WTC11 (cell line): ENCODE data around the gene PRR7. TPM values are rescaled to one million over a fixed set of nuclear protein-coding genes. Genes with fewer than 3 reads are reported as not detected.
A peak's percentile ranks its signal among the peaks of the same experiment; 100 is the strongest.

Source experiments
- ATAC-seq: fragments of 200-7000 bp; cut with Tn5 transposase; 2 replicates; pipeline ENCODE4 v1.10.0; 2021; ENCODE audit warnings: mild to moderate bottlenecking, moderate library complexity
- CTCF ChIA-PET: fragments of 300-600 bp; sonication (Branson Sonifier 250); formaldehyde crosslinking; loops from one replicate; lab custom pipeline; 2021; ENCODE audit warnings: antibody characterized with exemption; lab: Charles Lee
- POLR2A ChIA-PET: fragments of 350-600 bp; sonication (Branson Sonifier 250); formaldehyde crosslinking; loops from one replicate; lab custom pipeline; 2021; ENCODE audit warnings: antibody characterized with exemption; lab: Charles Lee
- DNase-seq: peaks from one replicate; pipeline ENCODE4 v3.0.0; 2021; ENCODE audit warnings: low spot score
- H3K27ac Mint-ChIP-seq: 2 replicates; pipeline ENCODE4 v1.8.0; 2021; ENCODE audit warnings: mixed read lengths
- H3K27me3 Mint-ChIP-seq: 2 replicates; pipeline ENCODE4 v1.8.0; 2021; ENCODE audit warnings: low read depth, mild to moderate bottlenecking, moderate library complexity, mixed read lengths
- H3K36me3 Mint-ChIP-seq: 2 replicates; pipeline ENCODE4 v1.8.0; 2021; ENCODE audit warnings: mixed read lengths
- H3K4me1 Mint-ChIP-seq: 2 replicates; pipeline ENCODE4 v1.8.0; 2022; ENCODE audit warnings: mixed read lengths
- H3K4me3 Mint-ChIP-seq: 2 replicates; pipeline ENCODE4 v1.8.0; 2021; ENCODE audit warnings: mild to moderate bottlenecking, moderate library complexity, mixed read lengths
- H3K9me3 Mint-ChIP-seq: 2 replicates; pipeline ENCODE4 v1.8.0; 2021; ENCODE audit warnings: mixed read lengths
- ERG ChIP-seq: fragments of 250-450 bp; sonication (Bioruptor Pico); IDR thresholded peaks from 2 replicates; pipeline ENCODE4 v1.8.0; 2021; ENCODE audit warnings: mild to moderate bottlenecking
- FOXP1 ChIP-seq: sonication (generic); formaldehyde crosslinking; IDR thresholded peaks from 2 replicates; pipeline ENCODE4 v1.8.0; 2022; ENCODE audit warnings: missing genetic modification reagents, mild to moderate bottlenecking, moderate library complexity, borderline replicate concordance
- GABPB1 ChIP-seq: sonication (generic); formaldehyde crosslinking; IDR thresholded peaks from 2 replicates; pipeline ENCODE4 v1.8.1; 2023; ENCODE audit warnings: mild to moderate bottlenecking, missing genetic modification reagents
- NFE2L1 ChIP-seq: sonication (generic); formaldehyde crosslinking; IDR thresholded peaks from 2 replicates; pipeline ENCODE4 v1.8.1; 2023; ENCODE audit warnings: missing genetic modification reagents
- SMAD4 ChIP-seq: sonication (generic); formaldehyde crosslinking; IDR thresholded peaks from 2 replicates; pipeline ENCODE4 v1.8.0; 2022; ENCODE audit warnings: mild to moderate bottlenecking, missing genetic modification reagents
- TEAD4 ChIP-seq: sonication (generic); formaldehyde crosslinking; IDR thresholded peaks from 2 replicates; pipeline ENCODE4 v1.8.0; 2022; ENCODE audit warnings: mild to moderate bottlenecking, missing genetic modification reagents
- ZNF281 ChIP-seq: sonication (generic); formaldehyde crosslinking; IDR thresholded peaks from 2 replicates; pipeline ENCODE4 v1.8.0; 2023; ENCODE audit warnings: mild to moderate bottlenecking, missing genetic modification reagents
- ZNF317 ChIP-seq: sonication (generic); formaldehyde crosslinking; IDR thresholded peaks from 2 replicates; pipeline ENCODE4 v1.8.1; 2023; ENCODE audit warnings: low read depth, mild to moderate bottlenecking, moderate library complexity, missing genetic modification reagents, borderline replicate concordance
- ZNF671 ChIP-seq: fragments of 250-450 bp; sonication (Bioruptor Pico); IDR thresholded peaks from 2 replicates; pipeline ENCODE4 v1.8.0; 2021; ENCODE audit warnings: mild to moderate bottlenecking
- total RNA-seq: library from RNA; stranded (reverse); gene quantifications from 3 replicates; pipeline ENCODE4 v1.2.3, GENCODE V29; 2021
- TF ChIP-seq, protein P1 (sequence below): sonication (generic); formaldehyde crosslinking; conservative IDR thresholded peaks from 2 replicates; pipeline ENCODE4 v1.8.1; 2023; ENCODE audit warnings: mild to moderate bottlenecking, low read depth, missing genetic modification reagents, moderate library complexity
- TF ChIP-seq, protein P2 (sequence below): fragments of 250-450 bp; sonication (Bioruptor Pico); IDR thresholded peaks from 2 replicates; pipeline ENCODE4 v2.1.2; 2022; ENCODE audit warnings: mild to moderate bottlenecking, moderate library complexity

The PRR7 gene
- total RNA-seq, 1 experiment from 2014 or later: 13.1 TPM

DNA sequence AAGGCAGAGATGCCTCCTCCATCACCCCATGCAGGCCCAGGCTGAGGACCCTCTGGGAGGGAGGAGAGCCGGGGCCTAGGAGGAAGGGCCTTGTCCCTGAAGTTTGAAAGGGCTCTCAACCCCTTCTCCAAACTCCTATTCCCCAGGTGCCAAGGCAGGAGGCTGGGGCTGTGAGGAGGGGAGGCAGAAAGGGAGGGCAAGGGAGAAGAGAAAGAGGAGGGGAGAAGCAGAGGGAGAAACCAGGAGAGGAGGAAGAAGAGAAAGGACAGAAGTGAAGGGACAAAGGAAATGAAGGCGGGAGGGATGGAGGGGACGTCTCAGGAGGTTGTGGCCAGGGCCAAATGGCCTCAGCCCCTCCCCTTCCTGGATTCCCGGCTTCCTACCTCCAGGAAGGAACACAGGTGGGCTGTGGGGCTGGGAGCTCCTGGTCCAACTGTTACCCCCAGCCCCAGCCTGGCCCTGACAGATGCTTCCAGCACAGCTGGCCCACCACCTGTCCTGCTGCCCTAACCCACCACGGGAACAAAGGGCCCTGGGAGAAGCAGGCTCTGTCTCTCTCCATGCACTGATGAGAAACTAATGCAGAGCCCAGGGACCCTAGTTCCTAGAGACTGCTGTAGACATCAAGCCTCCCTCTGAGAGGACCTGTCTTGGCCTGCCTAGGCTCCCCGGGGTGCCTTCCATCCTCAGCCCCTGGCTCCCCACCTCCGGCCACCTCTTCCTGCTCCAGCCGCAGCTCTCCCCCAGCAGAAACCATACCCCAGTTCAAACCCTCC, 23.3 kb downstream of the PRR7 start (continued):
- TF ChIP-seq, protein P1, sequence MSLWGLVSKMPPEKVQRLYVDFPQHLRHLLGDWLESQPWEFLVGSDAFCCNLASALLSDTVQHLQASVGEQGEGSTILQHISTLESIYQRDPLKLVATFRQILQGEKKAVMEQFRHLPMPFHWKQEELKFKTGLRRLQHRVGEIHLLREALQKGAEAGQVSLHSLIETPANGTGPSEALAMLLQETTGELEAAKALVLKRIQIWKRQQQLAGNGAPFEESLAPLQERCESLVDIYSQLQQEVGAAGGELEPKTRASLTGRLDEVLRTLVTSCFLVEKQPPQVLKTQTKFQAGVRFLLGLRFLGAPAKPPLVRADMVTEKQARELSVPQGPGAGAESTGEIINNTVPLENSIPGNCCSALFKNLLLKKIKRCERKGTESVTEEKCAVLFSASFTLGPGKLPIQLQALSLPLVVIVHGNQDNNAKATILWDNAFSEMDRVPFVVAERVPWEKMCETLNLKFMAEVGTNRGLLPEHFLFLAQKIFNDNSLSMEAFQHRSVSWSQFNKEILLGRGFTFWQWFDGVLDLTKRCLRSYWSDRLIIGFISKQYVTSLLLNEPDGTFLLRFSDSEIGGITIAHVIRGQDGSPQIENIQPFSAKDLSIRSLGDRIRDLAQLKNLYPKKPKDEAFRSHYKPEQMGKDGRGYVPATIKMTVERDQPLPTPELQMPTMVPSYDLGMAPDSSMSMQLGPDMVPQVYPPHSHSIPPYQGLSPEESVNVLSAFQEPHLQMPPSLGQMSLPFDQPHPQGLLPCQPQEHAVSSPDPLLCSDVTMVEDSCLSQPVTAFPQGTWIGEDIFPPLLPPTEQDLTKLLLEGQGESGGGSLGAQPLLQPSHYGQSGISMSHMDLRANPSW (CRISPR knock-in tag): no peak
- TF ChIP-seq ZNF281 (CRISPR knock-in tag): no peak
- TF ChIP-seq, protein P2, sequence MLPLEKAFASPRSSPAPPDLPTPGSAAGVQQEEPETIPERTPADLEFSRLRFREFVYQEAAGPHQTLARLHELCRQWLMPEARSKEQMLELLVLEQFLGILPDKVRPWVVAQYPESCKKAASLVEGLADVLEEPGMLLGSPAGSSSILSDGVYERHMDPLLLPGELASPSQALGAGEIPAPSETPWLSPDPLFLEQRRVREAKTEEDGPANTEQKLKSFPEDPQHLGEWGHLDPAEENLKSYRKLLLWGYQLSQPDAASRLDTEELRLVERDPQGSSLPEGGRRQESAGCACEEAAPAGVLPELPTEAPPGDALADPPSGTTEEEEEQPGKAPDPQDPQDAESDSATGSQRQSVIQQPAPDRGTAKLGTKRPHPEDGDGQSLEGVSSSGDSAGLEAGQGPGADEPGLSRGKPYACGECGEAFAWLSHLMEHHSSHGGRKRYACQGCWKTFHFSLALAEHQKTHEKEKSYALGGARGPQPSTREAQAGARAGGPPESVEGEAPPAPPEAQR (CRISPR knock-in tag): no peak
- TF ChIP-seq ZNF317 (CRISPR knock-in tag): no peak
- TF ChIP-seq SMAD4 (CRISPR knock-in tag): no peak
- TF ChIP-seq GABPB1 (CRISPR knock-in tag): no peak
- no peak for TF ChIP-seq ZNF671 (CRISPR knock-in tag)
- TF ChIP-seq, all 79 proteins: peak for 0

- Mint-ChIP-seq H3K36me3 (peaks cover 33% of the 10 kb centered on the region), H3K27ac (peak overlapping the region; percentile 87; the same call in 1 of the 2 replicates), H3K9me3 (peaks cover 2% of the 10 kb centered on the region), H3K4me3 (peak overlapping the region; percentile 76), H3K27me3 (no peaks in the 10 kb centered on the region), H3K4me1 (peaks cover 48% of the 10 kb centered on the region)
- POLR2A ChIA-PET: interaction anchor here (0.5 to 6.0 kb wide), 8 partner anchors 7 to 606 kb away, joined by 3 to 53 read pairs (median 6); partner anchors contain the start of gene PDLIM7
- DNase-seq (no peak), ATAC-seq (no peak)
- CTCF ChIA-PET: interaction anchor here (0.6 to 16.7 kb wide), 5 partner anchors 13 to 66 kb away, joined by 3 to 230 read pairs (median 18); partner anchors contain the start of gene PDLIM7
- TF ChIP-seq ERG (CRISPR knock-in tag): no peak
- TF ChIP-seq NFE2L1 (CRISPR knock-in tag): no peak
- 0 out of 2 replicates have a peak, but pooled peaks have one; percentile 47 for TF ChIP-seq FOXP1 (CRISPR knock-in tag)
- TF ChIP-seq SMAD4 (CRISPR knock-in tag): no peak
- TF ChIP-seq TEAD4 (CRISPR knock-in tag): no peak
Observed at GRCh38 chr5:177470759-177471536, 24.3 kb downstream of the PRR7 start.
